Sciatic nerve (tissue), 2 donors: Measurements from ENCODE around the gene CDKN1C. TPM values are rescaled to one million over a fixed set of nuclear protein-coding genes. Genes with fewer than 3 reads are reported as not detected.
A peak's percentile ranks its signal among the peaks of the same experiment; 100 is the strongest.

Experiments used
- ATAC-seq: fragments of 200-7000 bp; cut with Tn5 transposase; one replicate; pipeline ENCODE4 v1.9.1; 2020; ENCODE audit warnings: mild to moderate bottlenecking, moderate library complexity
- DNase-seq: peaks from one replicate; pipeline ENCODE4 v3.0.0-alpha.2; 2020; ENCODE audit warnings: low spot score
- intact Hi-C: fragments of 100-400 bp; cut with DNase I; formaldehyde crosslinking; loops from one replicate; pipeline ENCODE4 v1.14.2; 2022
- total RNA-seq: library from RNA; stranded (reverse); fragmentation: NEBNext Ultra II Directional; extraction: Animal tissue kit (Norgen Biotek cat#: 25700); gene quantifications from one replicate; pipeline ENCODE4 v1.2.1, GENCODE V29; 2021
- donor health status: DM: no; HTN: no; CAD: no.
- donor health status: DM: no; HTN: no; CAD: no.

Gene CDKN1C
- total RNA-seq = 186 TPM

- intact Hi-C loops = no loop called here
- ATAC-seq (peak; percentile 86), DNase-seq (peak; percentile 95)
Measured at GRCh38 chr11:2885678-2886081, at the start of gene CDKN1C. CDKN1C (minus strand) TSS chr11:2885775; CDS start chr11:2885456, 319 bp downstream.

GRCh38 chr11:2934611-2935239, 49.1 kb upstream of the CDKN1C start:
- intact Hi-C loops = no loop called here

GRCh38 chr11:2934021-2934550, 48.5 kb upstream of the CDKN1C start:
- DNase-seq (no peak), ATAC-seq (no peak)
- intact Hi-C loops = no loop called here

More at GRCh38 chr11:2934611-2935239, 49.1 kb upstream of the CDKN1C start:
- ATAC-seq (no peak), DNase-seq (peak; percentile 50)

GRCh38 chr11:2933375-2934020, 47.9 kb upstream of the CDKN1C start:
- intact Hi-C loops = no loop called here
- ATAC-seq (peak; percentile 57), DNase-seq (peak; percentile 74)

- DNase-seq = peak; percentile 53
- intact Hi-C loops = no loop called here
- no peak for ATAC-seq
Measured at GRCh38 chr11:2932850-2933251, 47.3 kb upstream of the CDKN1C start.

GRCh38 chr11:2931771-2932738, 46.5 kb upstream of the CDKN1C start:
- intact Hi-C loops = no loop called here
- DNase-seq (no peak), ATAC-seq (no peak)

- no peak for DNase-seq
- intact Hi-C loops = no loop called here
- ATAC-seq = no peak
Measured at GRCh38 chr11:2931420-2931746, 45.8 kb upstream of the CDKN1C start.

GRCh38 chr11:2930704-2931419, 45.3 kb upstream of the CDKN1C start:
- DNase-seq (peak; percentile 79), ATAC-seq (peak; percentile 39)
- intact Hi-C loops = no loop called here

- intact Hi-C loops = no loop called here
- ATAC-seq (peak; percentile 20), DNase-seq (no peak)
Measured at GRCh38 chr11:2929950-2930703, 44.6 kb upstream of the CDKN1C start.

- DNase-seq (no peak), ATAC-seq (peak; percentile 35)
- intact Hi-C loops = no loop called here
Measured at GRCh38 chr11:2929531-2929949, 44.0 kb upstream of the CDKN1C start.

- intact Hi-C loops = no loop called here
- no peak for DNase-seq
- ATAC-seq = peak; percentile 23
Measured at GRCh38 chr11:2928605-2929530, 43.3 kb upstream of the CDKN1C start, which contains the start of gene PHLDA2. PHLDA2 (minus strand) TSS chr11:2929420; CDS start chr11:2929364, 56 bp downstream.

GRCh38 chr11:2927851-2928604, 42.5 kb upstream of the CDKN1C start:
- intact Hi-C loops = no loop called here
- no peak for DNase-seq
- no peak for ATAC-seq

- intact Hi-C loops = no loop called here
- ATAC-seq (no peak), DNase-seq (no peak)
Measured at GRCh38 chr11:2927121-2927800, 41.7 kb upstream of the CDKN1C start.

GRCh38 chr11:2926611-2927051, 41.1 kb upstream of the CDKN1C start:
- no peak for ATAC-seq
- intact Hi-C loops = no loop called here
- DNase-seq = no peak

- intact Hi-C loops = no loop called here
- no peak for ATAC-seq
- DNase-seq = no peak
Measured at GRCh38 chr11:2924821-2925675, 39.5 kb upstream of the CDKN1C start.
